EH (cell line): Measurements from ENCODE around the gene CPLX4.

Experiments
- DNase-seq: peaks from one replicate; pipeline ENCODE4 v3.0.0-alpha.2; 2015; ENCODE audit warnings: low read depth

Gene CPLX4, protein sequence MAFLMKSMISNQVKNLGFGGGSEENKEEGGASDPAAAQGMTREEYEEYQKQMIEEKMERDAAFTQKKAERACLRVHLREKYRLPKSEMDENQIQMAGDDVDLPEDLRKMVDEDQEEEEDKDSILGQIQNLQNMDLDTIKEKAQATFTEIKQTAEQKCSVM

DNA sequence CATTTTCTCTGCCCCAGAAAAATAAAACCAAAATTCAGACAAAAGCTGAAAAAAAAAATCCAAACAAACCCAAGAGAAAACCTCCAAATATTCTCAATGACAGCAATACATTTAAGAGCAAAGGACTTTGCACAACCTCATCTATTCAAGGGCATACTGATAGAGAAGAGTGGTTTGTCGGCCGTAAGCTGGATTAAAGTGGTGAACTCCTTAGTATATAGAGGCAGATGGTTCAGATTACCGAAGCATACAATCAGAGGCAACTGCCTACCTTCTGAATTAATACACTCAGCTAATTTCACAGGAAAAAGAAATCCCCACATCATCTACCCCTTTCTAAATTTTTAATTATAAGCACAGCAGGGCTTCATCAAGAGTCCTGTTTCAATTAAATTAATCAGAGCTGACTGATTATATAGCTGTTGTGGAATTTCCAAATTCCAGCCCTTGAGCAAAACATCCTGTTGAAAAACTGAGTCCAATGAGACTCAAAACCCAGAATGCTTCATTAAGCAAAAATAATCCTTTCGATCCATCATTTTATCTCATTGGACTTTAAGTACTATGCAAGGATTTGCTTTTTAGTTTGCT lies at the start of gene CPLX4:
Gene CPLX4 (minus strand): TSS at position 190 of the 591 bp plus-strand sequence. CDS start 187 bp downstream, at position 3.
- DNase-seq = no peak

DNA sequence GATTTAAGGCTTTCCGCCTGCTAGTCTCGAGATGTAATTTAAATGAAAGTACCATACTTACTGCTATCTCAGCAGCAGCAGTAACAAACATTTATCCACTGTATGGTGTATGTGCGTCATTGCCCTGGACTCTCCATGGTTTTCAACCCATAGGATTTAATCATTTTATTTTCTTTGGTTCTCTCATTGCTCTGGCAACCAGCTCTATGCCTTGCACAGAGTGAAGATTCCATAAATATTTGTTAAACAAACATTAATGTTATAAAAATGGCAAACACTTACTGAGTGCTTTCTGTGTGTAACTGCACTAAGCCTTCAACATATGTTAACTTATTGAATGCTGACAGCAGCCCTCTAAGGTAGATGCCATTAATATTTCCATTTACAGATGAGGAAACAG lies 41.9 kb upstream of the CPLX4 start:
- peak; percentile 21 for DNase-seq

DNA sequence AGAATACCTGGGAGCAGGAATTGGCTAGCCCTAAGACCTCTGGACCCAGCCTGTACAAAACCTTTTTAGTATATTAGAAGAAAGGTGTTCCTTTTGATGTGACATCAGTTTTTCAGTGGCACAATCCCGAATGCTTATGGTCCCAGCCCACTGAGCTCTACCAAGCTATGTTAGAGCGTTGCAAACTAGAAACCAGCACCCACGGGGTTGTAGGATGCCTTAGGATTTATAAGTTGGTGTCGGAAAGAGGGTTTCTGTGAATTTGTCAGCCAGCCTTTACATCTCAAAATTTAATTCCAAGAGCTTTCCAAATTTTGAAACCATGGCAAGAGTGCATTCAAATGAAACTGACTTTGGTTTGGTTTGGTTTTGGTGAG lies 41.1 kb upstream of the CPLX4 start:
- no peak for DNase-seq

DNA sequence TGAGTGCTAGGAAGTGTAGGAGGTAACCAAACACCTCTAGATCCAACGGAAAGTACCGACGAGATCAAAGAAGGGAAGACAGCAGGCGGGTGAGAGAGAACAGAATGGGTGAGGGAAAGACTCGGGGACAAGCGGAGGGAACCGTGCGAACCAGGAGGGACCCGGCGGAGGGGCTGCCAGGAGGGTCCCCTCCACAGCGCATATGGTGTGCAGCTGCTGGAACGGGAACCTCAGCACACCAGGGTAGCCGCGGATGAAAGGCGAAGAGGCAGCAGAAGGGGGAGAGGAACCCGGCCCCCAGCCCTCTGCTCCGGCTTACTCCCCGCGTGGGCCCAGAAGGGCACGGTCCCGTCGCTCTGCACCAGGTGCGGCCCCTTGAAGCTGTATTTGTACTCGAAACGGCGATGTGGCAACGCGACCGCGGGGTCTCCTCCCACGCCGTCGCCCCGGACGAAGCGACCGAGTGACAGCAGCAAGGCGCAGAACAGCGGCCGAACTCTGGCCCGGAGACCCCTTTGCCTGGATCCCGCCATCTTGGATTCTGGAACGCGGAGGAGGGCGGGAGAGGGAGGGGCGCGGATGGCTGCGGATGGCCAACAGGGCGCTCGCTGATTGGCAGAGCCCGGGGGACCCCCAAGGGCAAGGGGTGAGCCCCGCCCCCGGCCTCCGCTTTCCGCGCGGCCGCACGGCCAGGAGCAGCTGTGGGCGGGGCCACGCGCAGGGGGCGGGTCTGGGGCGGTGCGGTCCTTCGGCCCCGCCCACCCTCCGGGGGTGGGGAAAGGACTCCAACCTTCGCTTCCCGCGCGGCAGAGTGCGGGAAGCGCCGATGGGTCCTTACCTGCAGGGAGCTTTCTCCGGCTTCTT lies 40.5 kb upstream of the CPLX4 start, which contains the start of gene LMAN1:
Gene LMAN1 (minus strand): TSS at position 554 of the 864 bp plus-strand sequence. CDS start 21 bp downstream, at position 533.
- peak; percentile 96 for DNase-seq

DNA sequence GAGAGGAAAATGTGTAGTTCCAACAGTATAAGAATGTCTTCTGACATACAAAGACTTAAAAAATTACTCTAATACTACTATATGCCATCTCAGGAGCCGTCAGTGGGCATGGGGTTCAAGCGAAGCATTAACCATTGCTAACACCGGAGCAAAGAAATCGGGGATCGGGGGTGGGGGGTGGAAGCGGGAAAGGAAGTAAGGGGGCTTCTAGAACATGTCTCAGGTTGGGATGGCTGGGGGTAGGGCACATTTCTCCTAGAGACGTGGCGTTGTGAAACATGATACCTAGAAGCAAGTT lies 39.9 kb upstream of the CPLX4 start:
- DNase-seq = peak; percentile 80

DNA sequence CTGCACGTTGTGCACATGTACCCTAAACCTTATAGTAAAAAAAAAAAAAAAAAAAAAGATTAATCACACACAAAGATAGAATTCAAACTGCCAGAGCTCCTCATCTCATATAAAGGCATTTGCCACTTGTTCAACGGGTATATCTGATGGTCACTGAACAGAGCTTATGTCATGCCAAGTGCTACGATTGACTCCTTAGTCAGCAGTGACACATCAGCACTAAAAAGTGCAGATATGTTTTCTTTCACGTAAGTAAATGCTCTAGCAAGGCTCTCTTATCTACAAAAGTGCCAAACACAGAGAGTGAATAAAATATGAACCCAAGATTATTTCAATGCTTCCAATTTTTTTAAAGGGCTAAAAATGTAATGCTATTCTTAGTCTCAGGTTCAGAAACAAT lies 39.5 kb upstream of the CPLX4 start:
- peak; percentile 86 for DNase-seq

DNA sequence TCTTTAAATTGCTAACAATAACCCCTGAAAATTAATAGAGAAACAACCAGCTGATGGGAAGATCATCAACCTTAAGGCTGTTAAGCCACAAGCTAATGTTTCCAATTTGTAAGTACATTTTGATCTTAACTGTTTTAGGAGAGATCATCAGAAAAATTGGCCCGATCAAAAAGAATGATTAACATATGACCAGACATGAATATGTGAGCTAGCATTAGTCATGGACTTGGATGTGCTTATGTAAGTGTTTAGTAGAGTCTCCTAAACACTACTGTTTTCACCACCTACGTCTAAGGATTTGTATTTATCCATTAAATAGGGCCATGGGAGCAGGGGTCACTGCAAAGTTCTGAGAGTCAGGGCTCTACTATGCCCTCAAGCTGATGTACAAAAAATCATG lies 36.3 kb upstream of the CPLX4 start:
- no peak for DNase-seq

DNA sequence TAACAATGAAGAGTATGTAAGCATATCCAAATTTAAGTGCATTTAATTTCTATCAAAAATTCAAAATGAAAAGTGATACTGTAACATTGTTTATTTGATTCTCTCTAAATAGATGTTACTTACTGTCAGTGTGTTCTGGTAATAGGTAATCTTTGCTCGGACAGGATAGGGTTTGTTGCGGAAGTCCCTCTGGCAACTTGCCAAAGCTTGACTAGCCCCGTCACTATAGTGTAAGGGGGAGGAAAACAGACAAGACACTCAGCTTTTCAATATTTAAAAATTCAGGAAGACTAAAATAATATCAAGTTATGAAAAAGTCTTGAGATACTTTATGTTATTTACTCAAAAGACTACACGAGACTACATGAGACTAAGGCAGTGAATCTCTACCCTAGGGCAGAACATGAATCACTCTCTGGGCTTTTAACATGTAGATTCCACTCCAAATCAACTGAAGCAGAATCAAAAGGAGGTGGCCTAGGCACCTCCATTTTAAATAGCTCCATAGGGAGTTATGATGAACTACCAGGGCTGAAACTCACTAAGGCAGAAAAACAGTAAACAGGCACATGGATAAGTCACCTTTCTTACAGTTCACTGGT lies 34.7 kb upstream of the CPLX4 start:
- peak; percentile 11 for DNase-seq

DNA sequence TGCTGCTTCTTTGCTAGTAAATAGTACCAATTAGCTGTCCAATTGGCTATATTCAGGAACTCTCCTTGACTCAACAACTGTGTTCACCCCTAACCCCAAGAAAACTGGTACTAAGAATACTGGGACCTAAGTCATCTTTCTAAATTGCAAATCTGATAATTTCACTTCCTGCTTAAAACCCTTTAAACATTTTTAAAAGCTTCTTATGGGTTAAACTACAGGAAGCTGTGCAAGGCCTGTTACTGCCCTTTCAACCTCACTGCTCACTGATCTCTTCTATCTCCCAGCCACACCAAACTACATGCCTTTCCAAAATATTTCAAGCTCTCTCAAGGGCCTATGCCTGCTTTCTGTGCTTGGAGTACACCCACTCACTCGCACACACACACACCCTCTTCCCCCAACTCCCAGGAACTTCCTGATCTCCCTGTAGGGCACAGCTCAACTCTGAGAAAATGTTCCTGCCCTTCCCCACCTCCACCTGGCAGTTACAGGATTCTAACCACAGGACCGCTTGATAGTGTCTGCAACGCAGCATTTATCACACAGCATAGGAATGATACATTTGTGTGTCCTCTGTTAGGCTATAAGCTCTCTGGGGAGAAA lies 33.9 kb upstream of the CPLX4 start:
- DNase-seq = no peak

DNA sequence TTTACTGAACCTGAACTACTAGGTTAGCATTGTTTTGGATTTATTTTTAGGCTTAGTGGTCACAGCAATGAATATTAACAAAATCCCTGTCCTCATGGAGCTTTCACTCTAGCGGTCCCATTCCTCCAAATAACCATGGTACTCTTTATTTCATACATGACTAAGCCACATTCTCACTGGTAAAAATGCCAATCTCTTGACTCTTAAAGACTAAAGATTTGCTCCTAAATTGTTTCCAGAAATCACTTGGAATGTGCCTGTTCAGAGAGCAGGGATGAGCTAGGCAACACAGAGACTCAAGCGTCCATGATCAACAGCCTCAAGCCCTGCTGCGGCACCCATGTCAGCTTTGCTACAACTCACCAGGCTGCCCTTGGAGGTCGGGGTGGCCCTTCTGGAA lies 27.1 kb upstream of the CPLX4 start:
- DNase-seq = peak; percentile 52

DNA sequence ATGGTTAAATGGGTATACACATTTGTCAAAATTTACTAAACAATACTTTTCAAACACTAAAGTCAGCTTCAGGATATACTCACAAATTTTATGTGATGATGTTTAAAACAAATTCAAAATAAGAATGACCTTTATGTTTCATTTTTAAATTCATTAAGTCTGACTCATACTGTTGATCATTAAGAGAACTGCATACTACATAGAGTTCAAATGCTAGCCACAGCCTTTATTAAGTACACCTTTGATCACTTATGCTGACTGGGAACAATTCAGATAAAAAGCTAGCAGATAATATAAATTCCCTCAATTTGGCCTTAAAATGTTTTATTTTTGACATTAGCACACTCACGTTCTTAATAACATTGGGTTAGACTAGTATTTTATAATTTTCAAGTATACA lies 26.5 kb upstream of the CPLX4 start:
- no peak for DNase-seq

DNA sequence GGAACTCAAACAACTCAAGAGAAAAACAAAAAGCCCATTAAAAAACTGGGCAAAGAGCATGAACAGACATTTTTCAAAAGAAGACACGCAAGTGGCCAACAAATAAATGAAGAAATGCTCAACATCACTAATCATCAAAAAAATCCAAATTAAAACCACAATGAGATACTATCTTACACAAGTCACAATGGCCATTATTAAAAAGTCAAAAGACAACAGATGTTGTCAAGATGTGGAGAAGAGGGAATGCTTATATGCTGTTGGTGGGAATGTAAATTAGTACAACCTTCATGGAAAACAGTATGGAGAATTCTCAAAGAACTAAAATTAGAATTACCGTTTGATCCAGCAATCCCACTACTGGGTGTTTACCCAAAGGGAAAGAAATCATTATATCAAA lies 25.5 kb upstream of the CPLX4 start:
- peak; percentile 20 for DNase-seq

DNA sequence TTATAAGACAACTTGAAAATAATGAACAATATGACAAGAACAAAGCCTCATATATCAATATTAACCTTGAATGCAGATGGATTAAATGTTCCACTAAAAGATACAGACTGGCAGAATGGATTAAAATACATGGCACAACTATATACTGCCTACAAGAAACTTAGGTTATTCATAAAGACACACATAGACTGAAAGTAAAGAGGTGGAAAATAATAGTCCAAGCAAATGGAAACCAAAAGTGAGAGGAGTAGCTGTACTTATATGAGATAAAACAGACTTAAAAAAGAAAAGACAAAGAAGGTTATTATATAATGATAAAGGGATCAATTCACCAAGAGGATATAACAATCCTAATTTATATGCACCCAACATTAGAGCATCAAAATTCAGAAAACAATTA lies 22.4 kb upstream of the CPLX4 start:
- no peak for DNase-seq

DNA sequence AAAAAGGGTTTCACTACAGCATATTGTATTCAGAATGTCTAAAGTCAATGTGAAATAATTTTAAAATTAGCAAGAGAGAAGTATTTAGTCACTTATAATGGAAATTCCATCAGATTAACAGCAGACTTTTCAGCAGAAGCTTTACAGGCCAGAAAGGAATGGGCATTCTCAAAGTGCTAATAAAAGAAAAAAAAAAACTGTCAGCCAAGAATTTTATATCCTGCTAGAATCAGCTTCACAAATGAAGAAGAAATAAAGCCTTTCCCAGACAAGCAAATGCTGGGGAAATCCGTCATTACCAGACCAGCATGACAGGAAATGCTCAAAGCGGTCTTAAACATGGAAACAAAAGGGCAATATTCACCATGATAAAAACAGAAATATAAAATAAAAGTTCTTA lies 21.9 kb upstream of the CPLX4 start:
- DNase-seq = no peak

DNA sequence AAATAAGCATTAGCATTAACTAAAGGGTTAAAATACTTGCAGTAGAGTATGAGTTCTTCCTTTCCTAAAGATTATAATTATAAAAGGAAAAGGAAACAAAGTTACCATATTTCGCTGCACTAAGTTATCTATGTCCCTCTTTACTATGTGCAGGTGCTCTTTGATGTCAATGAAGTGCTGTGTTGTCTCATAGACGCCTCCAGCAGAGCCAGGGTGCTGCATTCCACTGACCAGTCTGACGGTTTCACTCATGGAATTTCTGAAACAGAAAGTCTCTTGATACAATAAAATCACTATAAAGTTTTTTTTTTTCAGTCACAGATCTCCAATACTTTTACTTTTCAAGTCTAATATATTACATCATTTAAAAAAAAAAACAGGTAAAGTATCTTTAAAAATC lies 14.5 kb upstream of the CPLX4 start:
- no peak for DNase-seq

DNA sequence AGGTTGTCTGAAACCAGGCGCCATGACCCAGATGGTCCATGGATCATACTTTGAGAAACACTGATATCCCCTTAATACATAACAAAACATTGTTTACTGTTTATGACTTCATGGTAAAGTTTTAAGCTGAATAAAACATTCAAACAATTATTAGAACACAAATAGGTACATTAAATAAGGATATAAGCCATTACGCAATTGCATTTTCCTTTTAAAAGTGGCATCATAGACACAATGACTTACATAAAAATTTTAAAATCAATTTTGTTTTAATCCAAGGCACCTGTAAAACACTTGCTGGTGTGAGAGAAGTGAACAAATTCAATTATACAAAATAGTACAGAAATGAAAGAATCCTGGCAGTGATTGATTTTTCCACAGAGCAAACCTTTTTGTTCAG lies 10.2 kb upstream of the CPLX4 start:
- DNase-seq = no peak

DNA sequence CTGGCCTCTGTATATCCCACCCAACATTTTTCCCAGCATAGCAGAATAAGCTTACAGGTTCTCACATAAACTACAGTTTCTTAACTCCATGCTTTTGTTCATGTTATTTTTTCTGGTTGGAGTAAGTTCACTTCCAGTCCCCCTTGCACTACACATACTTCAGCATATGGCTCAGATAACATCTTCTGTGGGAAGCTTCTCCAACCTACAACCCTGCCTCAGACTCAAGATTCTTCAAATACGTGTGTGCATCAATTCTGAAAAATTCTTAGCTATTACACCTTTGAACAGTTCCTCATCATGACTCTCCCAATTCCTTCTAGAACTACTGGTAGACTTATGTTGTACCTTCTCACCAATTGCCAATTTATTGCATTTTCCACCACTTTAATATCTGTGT lies 7.5 kb upstream of the CPLX4 start:
- DNase-seq = no peak

DNA sequence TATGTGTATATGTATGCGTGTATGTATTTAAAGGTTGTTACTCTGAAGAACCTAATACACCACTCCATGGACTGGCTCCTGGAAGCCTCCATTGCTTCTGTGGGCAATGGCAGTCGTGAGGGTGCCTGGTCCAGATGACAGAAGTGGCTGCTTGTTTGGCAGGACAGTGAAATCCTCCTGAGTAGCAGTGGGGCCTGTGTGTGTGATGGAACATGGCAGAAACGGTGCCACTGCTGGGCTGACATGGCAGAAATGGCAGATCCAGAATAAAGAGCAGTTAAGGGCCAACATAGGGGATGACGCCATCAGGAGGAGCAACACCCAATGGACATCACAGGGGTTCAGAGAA lies 6.1 kb upstream of the CPLX4 start:
- no peak for DNase-seq

DNA sequence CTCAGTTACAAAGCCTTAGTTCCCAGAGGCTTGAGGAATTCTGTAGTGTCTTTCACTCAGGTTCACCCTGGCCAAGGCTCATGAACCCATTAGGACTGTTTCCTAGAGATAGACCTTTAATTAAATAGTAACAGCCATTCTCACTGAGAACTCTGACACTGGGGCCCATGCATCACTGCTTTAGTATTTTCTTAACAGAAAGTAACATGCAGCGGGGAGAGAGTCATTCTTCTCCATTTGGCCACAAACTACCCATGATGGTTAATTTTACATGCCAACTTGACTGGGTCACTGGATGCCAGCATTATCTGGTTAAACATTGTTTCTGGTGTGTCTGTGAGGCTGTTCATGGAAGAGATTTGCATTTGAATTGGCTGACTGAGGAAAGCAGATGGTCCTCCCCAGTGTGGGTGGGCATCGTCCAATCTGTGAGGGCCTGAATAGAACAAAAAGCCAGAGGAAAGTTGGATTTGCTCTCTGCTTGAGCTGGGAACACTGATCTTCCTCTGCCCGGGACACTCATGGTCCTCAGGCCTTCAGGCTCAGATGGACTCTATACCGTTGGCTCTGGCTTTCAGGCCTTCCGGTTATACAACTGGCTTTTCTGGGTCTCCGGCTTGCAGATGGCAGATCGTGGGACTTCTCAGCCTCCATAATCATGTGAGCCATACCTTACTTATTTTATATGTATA lies 5.6 kb upstream of the CPLX4 start:
- DNase-seq = peak; percentile 56

DNA sequence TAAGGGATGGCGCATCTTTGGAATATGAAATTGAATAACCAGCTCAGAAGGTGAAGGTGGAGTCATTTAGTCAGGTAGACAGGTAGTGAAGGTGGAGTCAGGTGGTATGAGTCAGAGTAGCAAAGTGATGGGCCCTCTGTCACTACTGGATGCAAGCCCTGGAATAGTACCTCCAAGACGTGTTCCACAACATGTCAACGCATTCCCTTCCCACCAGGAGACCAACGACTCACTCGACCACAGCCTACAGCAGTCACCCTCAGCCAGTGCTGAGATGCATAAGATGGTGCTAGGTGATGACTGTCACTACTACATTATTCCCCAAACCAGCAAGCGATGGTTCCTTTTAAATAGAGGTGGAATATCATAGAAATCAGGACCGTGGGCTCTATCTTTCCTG lies 6.8 kb downstream of the CPLX4 start:
- peak; percentile 55 for DNase-seq

DNA sequence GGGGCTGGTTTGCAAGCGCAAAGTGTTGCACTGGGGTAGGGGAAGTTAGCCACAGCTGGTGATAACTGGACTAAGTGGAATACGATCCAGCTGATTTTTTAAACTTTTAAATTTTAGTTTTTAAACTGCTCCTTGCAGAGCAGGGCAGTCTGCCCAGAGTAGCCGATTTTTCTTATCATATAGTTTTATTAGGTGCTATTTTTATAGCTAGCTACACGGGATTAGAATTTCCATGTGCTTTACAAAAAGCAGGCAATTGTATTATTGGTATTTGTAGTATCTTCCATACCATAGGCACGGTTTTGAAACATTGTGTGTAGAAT lies 9.6 kb downstream of the CPLX4 start:
- no peak for DNase-seq

DNA sequence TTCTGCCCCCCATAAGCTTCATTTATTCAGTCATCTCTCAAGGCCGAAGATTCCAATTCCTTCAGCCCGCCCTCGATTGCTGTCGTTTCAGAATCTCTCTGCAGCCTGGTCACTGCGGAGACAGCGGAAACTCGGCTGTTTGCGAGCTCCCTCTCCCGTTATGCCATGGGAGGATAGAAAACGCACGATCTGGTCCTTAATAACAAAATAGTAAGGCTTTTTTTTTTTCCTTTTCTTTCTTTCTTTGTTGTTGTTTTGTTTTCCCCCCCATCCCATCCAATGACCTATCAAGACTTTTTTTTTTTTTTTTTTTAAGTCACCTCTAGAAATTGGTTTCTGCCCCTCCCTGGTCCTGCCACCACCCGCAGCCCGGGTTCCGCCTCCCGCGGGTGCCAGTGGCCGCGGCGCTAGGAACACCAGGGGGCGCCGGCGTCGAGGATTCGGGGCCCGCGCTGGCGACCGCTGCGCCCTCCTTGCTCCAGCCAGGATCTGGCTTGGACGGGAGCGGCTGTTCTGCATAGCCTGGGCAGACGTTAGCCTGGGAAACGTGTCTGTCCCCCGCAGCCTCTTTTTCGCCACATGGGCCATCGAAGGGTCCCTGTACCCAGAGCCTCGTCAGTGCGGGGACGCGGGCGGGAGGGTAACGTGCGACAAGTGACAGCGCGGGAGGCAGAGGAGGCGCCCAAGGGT lies 10.1 kb downstream of the CPLX4 start:
- peak; percentile 67 for DNase-seq
